Endothelial cell (in vitro differentiated cells): ENCODE results near the gene FXYD5. TPM values are rescaled to one million over a fixed set of nuclear protein-coding genes. Genes with fewer than 3 reads are reported as not detected.

Source experiments
- DNase-seq: peaks from one replicate; pipeline ENCODE4 v3.0.0; 2021; ENCODE audit warnings: low spot score
- H3K27ac Mint-ChIP-seq: one replicate; pipeline ENCODE4 v1.8.0; 2021; ENCODE audit warnings: mixed read lengths, inconsistent platforms; ENCODE audit not compliant: unreplicated experiment
- H3K27me3 Mint-ChIP-seq: one replicate; pipeline ENCODE4 v1.8.0; 2021; ENCODE audit warnings: mild to moderate bottlenecking, moderate library complexity, mixed read lengths, inconsistent platforms; ENCODE audit not compliant: unreplicated experiment
- H3K36me3 Mint-ChIP-seq: one replicate; pipeline ENCODE4 v1.8.0; 2021; ENCODE audit warnings: mild to moderate bottlenecking, low read depth, mixed read lengths, inconsistent platforms; ENCODE audit not compliant: unreplicated experiment
- H3K4me1 Mint-ChIP-seq: one replicate; pipeline ENCODE4 v1.8.0; 2021; ENCODE audit warnings: mild to moderate bottlenecking, mixed read lengths, inconsistent platforms; ENCODE audit not compliant: unreplicated experiment
- H3K4me3 Mint-ChIP-seq: one replicate; pipeline ENCODE4 v1.8.0; 2021; ENCODE audit warnings: mild to moderate bottlenecking, mixed read lengths, inconsistent platforms; ENCODE audit not compliant: unreplicated experiment
- H3K9me3 Mint-ChIP-seq: one replicate; pipeline ENCODE4 v1.8.0; 2021; ENCODE audit warnings: mixed read lengths, inconsistent platforms; ENCODE audit not compliant: unreplicated experiment
- CTCF ChIP-seq: fragments of 200-600 bp; sonication (generic); IDR thresholded peaks from one replicate; pipeline ENCODE4 v1.5.0; 2021; ENCODE audit warnings: antibody characterized with exemption; ENCODE audit not compliant: unreplicated experiment
- total RNA-seq: library from RNA; stranded (reverse); fragmentation: NEBNext Ultra II Directional; extraction: Animal tissue kit (Norgen Biotek cat#: 25700); gene quantifications from one replicate; pipeline ENCODE4 v1.2.1, GENCODE V29; 2021; ENCODE audit not compliant: unreplicated experiment

Gene FXYD5
- total RNA-seq, 1 donor from 2014 or later = 78.7 TPM

DNA sequence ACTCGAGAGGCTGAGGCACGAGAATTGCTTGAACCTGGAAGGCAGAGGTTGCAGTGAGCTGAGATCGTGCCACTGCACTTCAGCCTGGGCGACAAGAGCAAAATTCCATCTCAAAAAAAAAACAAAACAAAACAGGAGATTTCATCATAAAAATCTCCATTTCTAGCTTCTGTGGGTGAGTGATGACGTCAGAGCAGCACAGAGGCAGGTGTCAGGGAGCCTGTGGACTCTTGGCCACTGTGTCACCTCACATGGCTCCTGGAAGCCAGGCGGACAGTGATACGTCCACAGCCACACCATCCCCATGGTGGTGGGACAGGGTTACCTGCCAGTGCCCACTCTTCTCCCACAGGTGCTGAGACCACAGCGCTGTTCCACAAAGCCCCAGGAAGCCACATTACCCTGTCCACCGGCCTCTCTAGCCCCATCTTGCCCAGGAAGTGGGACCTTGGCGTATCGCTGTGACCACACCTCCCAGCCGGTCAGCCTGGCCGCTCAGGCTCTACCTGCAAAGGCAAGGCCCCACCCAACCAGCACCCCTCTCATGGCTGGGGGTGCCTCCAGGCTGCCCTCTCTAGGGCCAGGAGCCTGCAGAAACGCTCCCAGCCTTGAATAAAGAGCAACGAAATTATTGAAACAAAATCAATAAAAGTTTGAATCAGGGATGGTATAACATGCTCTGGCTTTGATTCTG lies 41.4 kb upstream of the FXYD5 start:
- Mint-ChIP-seq H3K27me3 (peaks cover 8% of the 10 kb centered on the region), H3K27ac (no peak overlapping the region), H3K4me3 (no peak overlapping the region), H3K4me1 (peaks cover 10% of the 10 kb centered on the region), H3K9me3 (no peaks in the 10 kb centered on the region), H3K36me3 (no peaks in the 10 kb centered on the region)
- TF ChIP-seq CTCF = no peak
- DNase-seq = no peak

DNA sequence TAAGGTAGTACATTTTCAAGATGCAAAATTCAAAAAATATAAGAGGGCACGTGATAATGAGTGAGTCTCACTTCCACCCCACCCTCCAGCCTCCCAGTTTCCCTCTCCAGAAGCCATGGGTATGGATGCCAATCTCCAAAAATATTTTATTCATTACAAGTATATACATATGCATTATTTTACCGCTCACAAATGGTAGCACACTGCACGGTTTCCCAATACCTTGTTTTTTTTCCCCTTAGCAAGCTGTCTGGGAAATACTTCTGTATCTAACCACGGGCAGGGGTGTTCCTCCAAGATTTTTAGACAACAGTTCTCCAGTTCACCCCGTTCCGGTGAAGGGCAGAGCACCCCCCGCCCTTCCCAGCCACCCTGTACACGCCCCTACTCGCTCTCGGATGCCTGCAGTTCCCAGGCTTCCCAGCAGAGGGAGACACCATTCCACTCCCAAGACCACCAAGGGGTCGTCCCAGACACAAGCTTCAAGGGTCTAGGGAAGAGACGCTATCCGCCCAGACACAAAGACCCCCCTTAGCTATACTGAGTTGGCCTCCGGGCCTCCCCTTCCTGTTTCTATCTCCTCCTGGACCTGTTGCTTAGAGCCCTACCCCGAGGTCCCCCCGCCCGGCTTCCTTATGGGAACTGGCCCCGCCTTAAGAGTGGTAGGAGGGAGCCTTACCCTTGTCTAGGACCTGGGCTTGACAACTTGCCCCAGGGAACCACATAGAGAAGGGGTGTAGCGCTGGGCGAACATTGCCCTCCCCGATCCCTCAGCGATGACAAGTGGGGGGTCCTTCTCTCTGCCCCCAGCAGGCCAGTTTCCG lies 40.0 kb upstream of the FXYD5 start:
- Mint-ChIP-seq H3K27ac (no peak overlapping the region), H3K4me1 (peaks cover 10% of the 10 kb centered on the region), H3K4me3 (peak overlapping the region; percentile 51), H3K9me3 (no peaks in the 10 kb centered on the region), H3K36me3 (no peaks in the 10 kb centered on the region), H3K27me3 (peaks cover 7% of the 10 kb centered on the region)
- DNase-seq = peak; percentile 80
- peak; percentile 94 for TF ChIP-seq CTCF

DNA sequence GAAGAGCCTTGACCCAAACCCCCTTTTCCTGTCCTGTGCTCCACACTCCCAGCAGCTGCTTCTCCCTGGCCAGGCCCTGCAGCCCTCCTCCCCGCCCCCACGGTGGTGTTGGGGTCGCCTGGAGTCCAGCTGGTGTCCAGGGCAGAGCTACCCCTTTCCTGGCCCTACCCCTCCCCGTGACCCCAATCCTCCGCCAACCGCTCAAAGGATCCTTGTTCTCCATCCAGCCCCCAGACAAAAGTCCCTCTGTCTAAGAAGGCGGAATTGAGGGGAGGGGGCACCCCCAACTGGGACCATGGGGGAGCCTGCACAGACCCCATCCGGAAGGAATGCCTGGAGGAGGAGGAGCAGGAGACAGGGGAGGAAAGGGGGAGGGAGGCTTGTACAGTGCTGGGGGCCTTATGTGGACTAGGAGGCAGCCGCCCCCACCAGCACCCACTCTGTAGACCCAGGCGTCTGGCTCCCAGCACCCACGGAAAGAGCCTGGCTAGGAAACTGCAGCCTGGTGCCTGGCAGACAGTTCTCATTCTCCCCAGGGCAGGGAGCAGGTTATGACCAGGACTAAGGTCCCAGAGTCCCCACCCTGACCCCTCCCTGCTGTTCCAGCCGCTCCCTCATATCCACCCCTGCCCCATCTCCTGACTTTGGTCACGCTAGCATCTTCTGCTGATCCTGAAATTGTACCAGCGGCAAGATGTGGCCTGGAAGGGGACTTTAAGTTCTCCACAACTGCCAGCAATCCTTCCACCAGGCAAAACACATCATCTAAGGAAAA lies 39.2 kb upstream of the FXYD5 start, which contains the start of gene FXYD3:
Gene FXYD3, plus strand, starts transcription at position 647 of the 775 bp plus-strand sequence. CDS start 3,554 bp downstream, outside the sequence.
- H3K4me1 Mint-ChIP-seq = peaks cover 10% of the 10 kb centered on the region
- no peak within 1 kb of the TSS for H3K27ac Mint-ChIP-seq
- H3K9me3 Mint-ChIP-seq = no peaks in the 10 kb centered on the region
- H3K4me3 Mint-ChIP-seq = peak within 1 kb of the TSS; percentile 56
- H3K27me3 Mint-ChIP-seq = peaks cover 7% of the 10 kb centered on the region
- DNase-seq = no peak
- no peak for TF ChIP-seq CTCF
- H3K36me3 Mint-ChIP-seq = no peaks in the 10 kb centered on the region

DNA sequence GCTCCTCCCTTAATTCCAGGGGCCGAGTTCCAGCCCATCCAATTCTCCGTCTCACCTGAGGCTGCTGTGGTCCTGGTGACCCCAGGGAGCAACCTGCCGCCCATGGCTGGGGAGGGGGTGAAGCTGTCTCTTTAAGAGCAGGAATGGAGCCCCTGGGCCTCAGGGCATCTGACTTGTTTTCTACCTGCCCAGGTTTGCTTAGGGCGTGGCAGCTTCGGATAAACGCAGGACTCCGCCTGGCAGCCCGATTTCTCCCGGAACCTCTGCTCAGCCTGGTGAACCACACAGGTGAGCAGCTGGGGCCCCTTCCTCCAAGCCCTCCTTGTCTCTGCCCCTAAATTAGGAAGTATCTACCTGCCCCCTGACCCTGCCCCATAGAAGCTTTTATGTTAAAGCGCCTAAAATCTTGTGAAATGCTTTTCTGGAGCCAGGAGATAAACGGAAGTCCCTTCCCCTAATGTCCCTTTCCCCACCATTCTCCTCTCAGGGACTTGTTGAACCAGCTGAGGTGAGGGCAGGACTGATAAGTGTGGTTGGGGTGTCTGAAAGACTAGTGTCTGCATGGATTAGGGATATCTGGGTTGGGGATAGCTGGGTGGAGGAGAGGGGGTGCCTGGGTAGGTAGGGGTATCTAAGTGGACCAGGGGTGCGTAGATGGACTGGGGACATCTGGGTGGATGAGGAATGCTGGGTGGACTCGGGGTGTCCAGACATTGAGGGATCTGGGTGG lies 38.3 kb upstream of the FXYD5 start:
- no peak for TF ChIP-seq CTCF
- Mint-ChIP-seq H3K27me3 (peaks cover 7% of the 10 kb centered on the region), H3K27ac (no peak overlapping the region), H3K4me3 (peak overlapping the region; percentile 56), H3K4me1 (peaks cover 6% of the 10 kb centered on the region), H3K36me3 (no peaks in the 10 kb centered on the region), H3K9me3 (no peaks in the 10 kb centered on the region)
- DNase-seq = no peak
